H9 (cell line): ENCODE measurements around the gene CD300LG. TPM values are rescaled to one million over a fixed set of nuclear protein-coding genes. Genes with fewer than 3 reads are reported as not detected.

Experiments used
- DNase-seq: peaks from one replicate; pipeline ENCODE4 v3.0.0-alpha.2; 2017
- H2AFZ ChIP-seq: one replicate; pipeline ENCODE4 v1.6.1; 2013; ENCODE audit warnings: mild to moderate bottlenecking, low read length, control low read depth, moderate library complexity
- H2AK5ac ChIP-seq: 2 replicates; pipeline ENCODE4 v1.6.1; 2013; ENCODE audit warnings: low read length, control low read depth, mixed read lengths; ENCODE audit not compliant: insufficient read length
- H2BK120ac ChIP-seq: one replicate; pipeline ENCODE4 v1.6.1; 2013; ENCODE audit warnings: low read depth, mild to moderate bottlenecking, low read length, control low read depth, inconsistent platforms; ENCODE audit not compliant: poor library complexity, severe bottlenecking
- H2BK12ac ChIP-seq: 2 replicates; pipeline ENCODE4 v1.6.1; 2013; ENCODE audit warnings: low read length, control low read depth, mixed read lengths, low read depth; ENCODE audit not compliant: insufficient read length
- H2BK15ac ChIP-seq: 2 replicates; pipeline ENCODE4 v1.6.1; 2013; ENCODE audit warnings: low read depth, low read length, control low read depth
- H2BK20ac ChIP-seq: one replicate; pipeline ENCODE4 v1.6.1; 2013; ENCODE audit warnings: low read depth, mild to moderate bottlenecking, low read length, control low read depth, inconsistent platforms; ENCODE audit not compliant: poor library complexity, severe bottlenecking
- H2BK5ac ChIP-seq: 2 replicates; pipeline ENCODE4 v1.6.1; 2013; ENCODE audit warnings: low read length, control low read depth, mixed read lengths; ENCODE audit not compliant: insufficient read length
- H3K14ac ChIP-seq: 2 replicates; pipeline ENCODE4 v1.6.1; 2013; ENCODE audit warnings: low read length, control low read depth; ENCODE audit not compliant: insufficient read depth
- H3K18ac ChIP-seq: 2 replicates; pipeline ENCODE4 v1.6.1; 2013; ENCODE audit warnings: low read depth, mild to moderate bottlenecking, mixed read lengths, low read length, control low read depth; ENCODE audit not compliant: insufficient read length
- H3K23ac ChIP-seq: 2 replicates; pipeline ENCODE4 v1.6.1; 2013; ENCODE audit warnings: low read length, control low read depth, mixed read lengths, low read depth; ENCODE audit not compliant: insufficient read length
- H3K23me2 ChIP-seq: 2 replicates; pipeline ENCODE4 v1.6.1; 2013; ENCODE audit warnings: low read depth, mild to moderate bottlenecking, mixed read lengths, low read length, control low read depth; ENCODE audit not compliant: insufficient read length, poor library complexity, severe bottlenecking
- H3K27ac ChIP-seq: 2 replicates; pipeline ENCODE4 v1.5.1; 2013; ENCODE audit warnings: low read length, control low read depth, mixed read lengths, low read depth; ENCODE audit not compliant: insufficient read length
- H3K27me3 ChIP-seq: 2 replicates; pipeline ENCODE4 v1.6.1; 2013; ENCODE audit warnings: low read length, control low read depth, inconsistent platforms; ENCODE audit not compliant: insufficient read depth
- H3K4ac ChIP-seq: 2 replicates; pipeline ENCODE4 v1.6.1; 2013; ENCODE audit warnings: low read depth, mild to moderate bottlenecking, control low read depth, inconsistent platforms, low read length, moderate library complexity
- H3K4me1 ChIP-seq: 2 replicates; pipeline ENCODE4 v1.6.1; 2013; ENCODE audit warnings: low read length, control low read depth, inconsistent platforms; ENCODE audit not compliant: insufficient read depth
- H3K4me2 ChIP-seq: 2 replicates; pipeline ENCODE4 v1.6.1; 2013; ENCODE audit warnings: low read length, control low read depth, mixed read lengths; ENCODE audit not compliant: insufficient read length, insufficient read depth
- H3K56ac ChIP-seq: 2 replicates; pipeline ENCODE4 v1.6.1; 2013; ENCODE audit warnings: low read depth, mild to moderate bottlenecking, mixed read lengths, low read length, control low read depth; ENCODE audit not compliant: insufficient read length
- H3K79me1 ChIP-seq: 2 replicates; pipeline ENCODE4 v1.6.1; 2013; ENCODE audit warnings: low read depth, mild to moderate bottlenecking, moderate library complexity, low read length, control low read depth, inconsistent platforms; ENCODE audit not compliant: insufficient read depth, poor library complexity, severe bottlenecking
- H3K79me2 ChIP-seq: 2 replicates; pipeline ENCODE4 v1.6.1; 2013; ENCODE audit warnings: low read length, control low read depth, inconsistent platforms; ENCODE audit not compliant: insufficient read depth
- H3K9ac ChIP-seq: 2 replicates; pipeline ENCODE4 v1.6.1; 2013; ENCODE audit warnings: low read length, control low read depth, mixed read lengths; ENCODE audit not compliant: insufficient read length; ENCODE audit errors: extremely low read depth
- H3K9me3 ChIP-seq: one replicate; pipeline ENCODE4 v1.6.1; 2013; ENCODE audit warnings: low read depth, low read length, inconsistent platforms; ENCODE audit not compliant: control insufficient read depth
- H3T11ph ChIP-seq: one replicate; pipeline ENCODE4 v1.6.1; 2013; ENCODE audit warnings: mild to moderate bottlenecking, low read length, control low read depth, inconsistent platforms
- H4K20me1 ChIP-seq: one replicate; pipeline ENCODE4 v1.6.1; 2013; ENCODE audit not compliant: control insufficient read depth, insufficient read length, insufficient read depth
- H4K5ac ChIP-seq: 2 replicates; pipeline ENCODE4 v1.6.1; 2013; ENCODE audit warnings: low read depth, mild to moderate bottlenecking, mixed read lengths, low read length, control low read depth; ENCODE audit not compliant: insufficient read length
- H4K8ac ChIP-seq: replicated peaks from 2 replicates; pipeline ENCODE4 v1.6.1; 2013; ENCODE audit warnings: low read length, control low read depth, mixed read lengths, low read depth; ENCODE audit not compliant: insufficient read length
- H4K91ac ChIP-seq: 2 replicates; pipeline ENCODE4 v1.6.1; 2013; ENCODE audit warnings: low read depth, mild to moderate bottlenecking, moderate library complexity, mixed read lengths, low read length, control low read depth; ENCODE audit not compliant: insufficient read length
- H3K27ac Mint-ChIP-seq, 3 experiments: 2 replicates in 2 of 3; 3 replicates in 1 of 3; pipeline ENCODE4 v1.8.0; 2020 to 2021; ENCODE audit warnings: mixed read lengths in 3 of 3, mild to moderate bottlenecking in 1 of 3, moderate library complexity in 1 of 3
- H3K27me3 Mint-ChIP-seq: 2 replicates; pipeline ENCODE4 v1.8.0; 2021; ENCODE audit warnings: low read depth, mild to moderate bottlenecking, moderate library complexity, mixed read lengths
- H3K36me3 Mint-ChIP-seq, 3 experiments: 2 replicates in 2 of 3; 3 replicates in 1 of 3; pipeline ENCODE4 v1.8.0; 2020 to 2021; ENCODE audit warnings: low read depth in 3 of 3, mixed read lengths in 3 of 3; ENCODE audit not compliant: insufficient read depth in 1 of 3
- H3K4me1 Mint-ChIP-seq, 2 experiments: 2 replicates each; pipeline ENCODE4 v1.8.0; 2020; ENCODE audit warnings: mixed read lengths in 2 of 2
- H3K4me3 Mint-ChIP-seq, 2 experiments: 2 replicates in 1 of 2; 3 replicates in 1 of 2; pipeline ENCODE4 v1.8.0; 2020 to 2021; ENCODE audit warnings: mild to moderate bottlenecking in 2 of 2, mixed read lengths in 2 of 2, moderate library complexity in 1 of 2
- H3K9me3 Mint-ChIP-seq, 2 experiments: 2 replicates in 1 of 2; 3 replicates in 1 of 2; pipeline ENCODE4 v1.8.0; 2020; ENCODE audit warnings: mild to moderate bottlenecking in 2 of 2, mixed read lengths in 2 of 2, moderate library complexity in 1 of 2
- WGBS: extraction: QIAGEN DNeasy Blood & Tissue Kit; methylation state at CpG from one replicate; pipeline ENCODE4 v1.1.7; 2013; ENCODE audit warnings: missing lambda C conversion rate, low lambda C conversion rate, mixed read lengths; ENCODE audit not compliant: insufficient read length; ENCODE audit errors: extremely low coverage; 5-methylcytosine and 5-hydroxymethylcytosine counted together
- total RNA-seq: library from RNA; stranded (reverse); gene quantifications from 2 replicates; pipeline ENCODE4 v1.2.1, GENCODE V29; 2021
- TF ChIP-seq, protein P1 (sequence below): fragments of 200-600 bp; sonication (generic); conservative IDR thresholded peaks from 3 replicates; pipeline ENCODE4 v1.8.0; 2021; ENCODE audit warnings: antibody characterized with exemption, mild to moderate bottlenecking

CD300LG gene
- total RNA-seq, 1 experiment from 2014 or later, result not detected

DNA sequence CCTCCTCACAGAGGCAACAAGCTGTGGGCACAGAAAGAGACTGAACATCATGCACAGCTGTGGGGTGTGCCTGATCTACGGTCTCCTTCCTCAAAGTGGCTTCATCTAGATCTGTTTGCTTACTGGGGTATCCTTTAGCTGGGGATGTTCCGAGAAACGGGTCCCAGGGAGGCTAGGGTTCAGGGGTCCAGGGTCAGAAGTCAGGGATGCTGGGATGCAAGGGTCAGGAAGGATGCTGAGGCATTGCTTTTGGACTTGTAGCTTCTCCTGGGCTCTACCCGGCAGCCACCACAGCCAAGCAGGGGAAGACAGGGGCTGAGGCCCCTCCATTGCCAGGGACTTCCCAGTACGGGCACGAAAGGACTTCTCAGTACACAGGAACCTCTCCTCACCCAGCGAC is 6.6 kb downstream of the CD300LG start:
- H4K91ac ChIP-seq, result no peak overlapping the region
- H3K14ac ChIP-seq, result no peak overlapping the region
- no peaks in the 10 kb centered on the region for H3K79me2 ChIP-seq
- Mint-ChIP-seq H3K36me3 (no peaks in the 10 kb centered on the region), H3K27me3 (peaks cover 7% of the 10 kb centered on the region), H3K9me3 (no peaks in the 10 kb centered on the region), H3K4me1 (peaks cover 0 to 2% of the 10 kb centered on the region in 2 experiments; a peak in 1 of 4 replicates), H3K27ac (no peak overlapping the region), H3K4me3 (no peak overlapping the region)
- no peaks in the 10 kb centered on the region for H3K23me2 ChIP-seq
- H3K27me3 ChIP-seq, result no peaks in the 10 kb centered on the region
- H2BK5ac ChIP-seq, result no peak overlapping the region
- H4K5ac ChIP-seq, result no peak overlapping the region
- DNase-seq, result no peak
- no peaks in the 10 kb centered on the region for H3K9me3 ChIP-seq
- no peak overlapping the region for H2AFZ ChIP-seq
- no peak overlapping the region for H2BK15ac ChIP-seq
- no peak overlapping the region for H3T11ph ChIP-seq
- no peak overlapping the region for H2BK12ac ChIP-seq
- H2BK120ac ChIP-seq, result no peak overlapping the region
- H3K4me2 ChIP-seq, result no peak overlapping the region
- H3K4me1 ChIP-seq, result no peaks in the 10 kb centered on the region
- no peak overlapping the region for H3K18ac ChIP-seq
- no peak overlapping the region for H3K56ac ChIP-seq
- WGBS, result no CpG with 5 or more reads among the region's 7 CpGs
- H3K27ac ChIP-seq, result no peak overlapping the region
- H3K4ac ChIP-seq, result no peak overlapping the region
- H2AK5ac ChIP-seq, result no peak overlapping the region
- no peak overlapping the region for H4K8ac ChIP-seq
- no peaks in the 10 kb centered on the region for H4K20me1 ChIP-seq
- H3K9ac ChIP-seq, result no peak overlapping the region
- H3K23ac ChIP-seq, result no peak overlapping the region
- TF ChIP-seq, protein P1, sequence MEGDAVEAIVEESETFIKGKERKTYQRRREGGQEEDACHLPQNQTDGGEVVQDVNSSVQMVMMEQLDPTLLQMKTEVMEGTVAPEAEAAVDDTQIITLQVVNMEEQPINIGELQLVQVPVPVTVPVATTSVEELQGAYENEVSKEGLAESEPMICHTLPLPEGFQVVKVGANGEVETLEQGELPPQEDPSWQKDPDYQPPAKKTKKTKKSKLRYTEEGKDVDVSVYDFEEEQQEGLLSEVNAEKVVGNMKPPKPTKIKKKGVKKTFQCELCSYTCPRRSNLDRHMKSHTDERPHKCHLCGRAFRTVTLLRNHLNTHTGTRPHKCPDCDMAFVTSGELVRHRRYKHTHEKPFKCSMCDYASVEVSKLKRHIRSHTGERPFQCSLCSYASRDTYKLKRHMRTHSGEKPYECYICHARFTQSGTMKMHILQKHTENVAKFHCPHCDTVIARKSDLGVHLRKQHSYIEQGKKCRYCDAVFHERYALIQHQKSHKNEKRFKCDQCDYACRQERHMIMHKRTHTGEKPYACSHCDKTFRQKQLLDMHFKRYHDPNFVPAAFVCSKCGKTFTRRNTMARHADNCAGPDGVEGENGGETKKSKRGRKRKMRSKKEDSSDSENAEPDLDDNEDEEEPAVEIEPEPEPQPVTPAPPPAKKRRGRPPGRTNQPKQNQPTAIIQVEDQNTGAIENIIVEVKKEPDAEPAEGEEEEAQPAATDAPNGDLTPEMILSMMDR, result no peak
- H3K79me1 ChIP-seq, result no peaks in the 10 kb centered on the region
- no peak overlapping the region for H2BK20ac ChIP-seq
